NCI-H1417 treated with DMSO at 0.1 percent for 48 hours (cell line): ENCODE results near the gene SLX4.

Experiments
- DNase-seq: peaks from one replicate; lab custom pipeline; 2025; lab: John Stamatoyannopoulos, UW

Gene SLX4

GRCh38 chr16:3549906-3550305 is 61.5 kb downstream of the SLX4 start:
- no peak for DNase-seq

- no peak for DNase-seq
Observed at GRCh38 chr16:3548859-3549258, 62.5 kb downstream of the SLX4 start.

- no peak for DNase-seq
Observed at GRCh38 chr16:3548445-3548844, 63.0 kb downstream of the SLX4 start.

GRCh38 chr16:3546986-3547682 is 64.3 kb downstream of the SLX4 start:
- DNase-seq, result no peak

GRCh38 chr16:3542601-3543373 is 68.6 kb downstream of the SLX4 start:
- no peak for DNase-seq

- no peak for DNase-seq
Observed at GRCh38 chr16:3541527-3542155, 69.8 kb downstream of the SLX4 start.

GRCh38 chr16:3538222-3538621 is 73.2 kb downstream of the SLX4 start:
- no peak for DNase-seq

- DNase-seq, result no peak
Observed at GRCh38 chr16:3536851-3537250, 74.6 kb downstream of the SLX4 start.

- DNase-seq, result no peak
Observed at GRCh38 chr16:3536271-3536731, 75.1 kb downstream of the SLX4 start.

- DNase-seq, result no peak
Observed at GRCh38 chr16:3534126-3534525, 77.3 kb downstream of the SLX4 start.

- no peak for DNase-seq
Observed at GRCh38 chr16:3532741-3533140, 78.7 kb downstream of the SLX4 start.
